IPS-20b (cell line): Measurements from ENCODE around the gene PALLD.

Experiments used
- H3K27ac ChIP-seq: one replicate; pipeline ENCODE4 v1.5.1; 2013; ENCODE audit warnings: low read length
- H3K27me3 ChIP-seq: 2 replicates; pipeline ENCODE4 v1.6.1; 2013; ENCODE audit warnings: mild to moderate bottlenecking, low read length, inconsistent platforms; ENCODE audit not compliant: insufficient read depth
- H3K36me3 ChIP-seq: 2 replicates; pipeline ENCODE4 v1.6.1; 2013; ENCODE audit warnings: low read depth, mild to moderate bottlenecking, inconsistent platforms, low read length, moderate library complexity; ENCODE audit not compliant: insufficient read depth
- H3K4me1 ChIP-seq: 2 replicates; pipeline ENCODE4 v1.6.1; 2013; ENCODE audit warnings: mild to moderate bottlenecking, control low read depth, inconsistent platforms, low read length, moderate library complexity; ENCODE audit not compliant: insufficient read depth
- H3K4me3 ChIP-seq: 2 replicates; pipeline ENCODE4 v1.5.1; 2013; ENCODE audit warnings: mild to moderate bottlenecking, low read length, inconsistent platforms
- H3K9ac ChIP-seq: 2 replicates; pipeline ENCODE4 v1.6.1; 2013; ENCODE audit warnings: low read depth, mild to moderate bottlenecking, inconsistent platforms, low read length, moderate library complexity
- H3K9me3 ChIP-seq: 2 replicates; pipeline ENCODE4 v1.6.1; 2013; ENCODE audit warnings: mild to moderate bottlenecking, low read depth, low read length, inconsistent platforms; ENCODE audit not compliant: insufficient read depth

The PALLD gene

DNA sequence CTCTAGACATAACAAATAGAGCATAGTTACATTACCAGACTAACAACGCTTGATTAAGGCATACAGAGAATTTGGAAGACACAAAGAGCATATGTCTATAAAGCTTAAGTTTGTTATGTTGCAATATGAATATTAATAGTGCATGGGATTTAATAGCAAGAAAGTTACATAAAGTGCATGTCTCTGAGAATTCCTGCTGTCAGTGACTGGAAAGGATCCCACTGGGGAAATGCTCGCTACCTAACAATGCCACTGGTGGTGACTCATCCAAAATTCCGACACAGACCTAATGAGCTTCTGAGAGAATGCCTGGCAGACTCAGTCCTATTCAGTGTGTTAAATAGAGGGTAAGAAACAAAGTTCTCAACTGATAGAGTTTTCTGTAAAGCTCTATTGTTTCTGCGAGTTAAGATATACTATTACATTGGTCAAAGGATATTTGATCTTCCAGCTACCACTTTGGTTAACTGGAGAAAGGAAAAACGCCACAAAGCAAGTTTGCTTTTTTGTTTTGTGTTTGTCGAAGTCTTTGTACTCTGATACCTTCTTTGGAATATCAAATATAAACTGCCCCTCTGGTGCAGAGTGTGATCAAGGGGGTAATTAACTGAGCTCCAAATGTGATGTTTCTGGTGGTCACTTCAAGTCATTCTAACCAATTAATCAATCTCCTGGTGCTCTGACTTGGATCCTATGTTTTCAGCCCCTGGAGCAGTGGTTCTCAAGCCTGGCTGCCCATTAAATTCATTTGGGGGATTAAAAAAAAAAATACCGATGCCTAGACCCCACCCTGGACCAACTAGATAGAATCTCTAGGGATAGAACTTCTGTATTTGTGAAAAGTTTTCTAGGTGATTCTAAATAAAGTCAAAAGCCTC is 107.9 kb downstream of the PALLD start:
- Histone ChIP-seq H3K27ac (no peak overlapping the region), H3K27me3 (no peaks in the 10 kb centered on the region)

DNA sequence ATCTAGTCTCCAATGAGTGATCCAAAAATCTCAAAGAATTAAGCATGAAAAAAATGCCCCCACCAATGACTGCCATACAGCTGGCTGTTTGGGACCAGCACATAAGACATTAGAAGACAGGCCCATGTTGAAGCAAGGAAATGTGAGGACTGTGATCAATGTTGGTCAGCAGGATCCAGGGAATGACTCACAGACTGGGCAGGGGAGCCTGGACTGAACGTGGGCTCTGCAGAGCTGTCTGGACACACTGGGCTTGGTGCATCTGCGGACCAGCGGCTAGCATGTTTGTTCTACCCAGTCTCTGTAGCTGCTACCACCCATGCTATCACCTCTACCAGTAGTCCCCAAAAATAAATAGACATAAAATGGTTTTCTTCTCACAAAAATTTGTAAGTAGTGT is 108.6 kb downstream of the PALLD start:
- Histone ChIP-seq H3K4me3 (no peak overlapping the region), H3K27me3 (no peaks in the 10 kb centered on the region), H3K27ac (no peak overlapping the region), H3K36me3 (no peaks in the 10 kb centered on the region), H3K4me1 (peaks cover 27% of the 10 kb centered on the region), H3K9ac (no peak overlapping the region), H3K9me3 (no peaks in the 10 kb centered on the region)

More for the DNA sequence above, 107.9 kb downstream of the PALLD start:
- Histone ChIP-seq H3K4me1 (peaks cover 27% of the 10 kb centered on the region), H3K4me3 (no peak overlapping the region), H3K9ac (no peak overlapping the region), H3K9me3 (no peaks in the 10 kb centered on the region), H3K36me3 (no peaks in the 10 kb centered on the region)

DNA sequence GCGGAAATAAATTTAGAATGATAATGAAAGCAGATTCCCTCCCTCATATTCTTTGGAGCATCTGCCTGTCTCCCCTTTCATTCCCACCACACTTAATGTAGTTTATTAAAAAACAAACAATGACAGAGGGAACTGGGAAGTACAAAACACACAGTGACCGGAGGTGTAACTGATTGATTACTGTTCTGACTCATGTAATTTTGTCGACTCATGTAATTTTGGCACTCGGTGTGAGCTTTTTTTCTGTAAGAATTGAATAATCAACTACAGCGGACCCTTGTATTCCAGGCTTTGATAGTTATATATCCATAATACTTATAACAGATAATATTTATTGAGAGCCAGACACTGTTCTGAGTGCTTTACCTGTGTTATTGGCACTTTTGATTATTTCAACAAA is 110.4 kb downstream of the PALLD start:
- H3K9ac ChIP-seq = no peak overlapping the region

DNA sequence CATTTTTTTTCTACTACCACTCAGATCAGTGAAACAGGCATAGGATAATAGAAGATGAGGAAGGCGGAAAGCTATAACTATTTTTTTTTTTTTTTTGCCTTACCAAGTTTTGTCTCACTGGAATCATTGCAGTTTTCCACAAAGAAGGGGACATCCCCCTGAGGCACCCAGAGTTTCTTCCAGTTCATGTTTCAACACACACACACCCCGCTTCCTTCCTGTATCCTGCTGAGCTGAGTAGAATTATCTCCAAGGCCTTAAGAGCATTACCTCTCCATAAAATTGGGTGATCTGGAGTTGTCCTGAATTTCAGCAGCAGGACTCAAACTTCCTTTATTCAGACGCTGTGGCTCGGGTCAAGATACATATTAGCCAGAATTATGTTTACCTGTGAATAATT is 111.9 kb downstream of the PALLD start:
- H3K36me3 ChIP-seq = no peaks in the 10 kb centered on the region
- H3K4me3 ChIP-seq = no peak overlapping the region
- H3K27ac ChIP-seq = no peak overlapping the region
- no peaks in the 10 kb centered on the region for H3K9me3 ChIP-seq
- peaks cover 27% of the 10 kb centered on the region for H3K4me1 ChIP-seq
- no peak overlapping the region for H3K9ac ChIP-seq
- H3K27me3 ChIP-seq = no peaks in the 10 kb centered on the region

More for the DNA sequence above, 110.4 kb downstream of the PALLD start:
- Histone ChIP-seq H3K9me3 (no peaks in the 10 kb centered on the region), H3K27ac (no peak overlapping the region), H3K27me3 (no peaks in the 10 kb centered on the region), H3K4me1 (peaks cover 27% of the 10 kb centered on the region), H3K4me3 (no peak overlapping the region), H3K36me3 (no peaks in the 10 kb centered on the region)

DNA sequence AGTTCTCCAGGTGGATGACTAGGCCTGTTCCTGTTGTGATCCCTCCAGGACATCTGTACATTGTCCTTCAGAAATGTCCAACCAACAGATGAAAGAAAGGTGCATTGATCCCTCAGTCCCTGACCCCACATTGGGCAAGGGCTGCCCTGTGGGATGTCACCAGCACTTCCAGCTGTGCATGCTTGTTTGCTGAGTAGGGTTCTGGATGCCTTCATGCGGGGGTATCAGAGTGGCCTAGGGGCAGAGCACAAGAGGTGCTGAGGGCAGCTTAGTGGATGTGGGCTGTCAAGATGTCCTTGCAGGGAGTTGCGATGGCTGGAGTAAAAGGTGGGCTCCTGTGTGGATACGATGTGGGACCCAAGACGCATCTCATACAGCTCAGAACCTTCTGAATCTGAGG is 112.5 kb downstream of the PALLD start:
- H3K9ac ChIP-seq = no peak overlapping the region
- no peaks in the 10 kb centered on the region for H3K27me3 ChIP-seq
- H3K36me3 ChIP-seq = no peaks in the 10 kb centered on the region
- no peak overlapping the region for H3K27ac ChIP-seq
- H3K9me3 ChIP-seq = no peaks in the 10 kb centered on the region
- peaks cover 27% of the 10 kb centered on the region for H3K4me1 ChIP-seq
- H3K4me3 ChIP-seq = no peak overlapping the region

DNA sequence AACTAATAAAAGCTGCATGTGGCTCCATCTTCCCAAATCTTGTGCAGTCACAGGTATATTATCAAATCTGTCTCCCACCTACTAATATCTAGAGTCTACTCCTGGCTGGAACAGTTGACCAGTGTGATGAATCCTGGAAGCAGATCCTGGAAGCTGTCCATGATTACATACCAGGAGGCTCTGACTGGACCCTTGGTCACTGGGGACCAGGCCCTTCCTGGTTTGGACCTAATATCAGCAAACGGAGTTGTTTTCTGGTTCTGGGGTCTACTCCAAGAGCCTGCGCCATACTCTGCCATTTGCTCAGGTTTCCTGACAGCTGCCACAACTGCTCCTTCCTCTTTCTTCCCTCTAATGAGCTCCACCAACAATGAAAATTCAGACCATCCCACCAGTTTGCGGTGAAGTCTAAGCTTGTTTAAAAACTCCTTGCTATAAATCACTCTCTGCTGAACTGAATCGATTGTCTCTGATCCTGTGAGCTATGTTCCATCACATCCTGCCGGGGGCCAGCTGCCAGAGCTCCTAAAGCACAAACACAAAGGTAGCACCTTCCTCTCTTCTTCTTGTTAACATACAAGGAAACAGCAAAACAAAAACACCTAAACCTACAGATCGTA is 114.2 kb downstream of the PALLD start:
- H3K27me3 ChIP-seq = no peaks in the 10 kb centered on the region
- no peak overlapping the region for H3K9ac ChIP-seq
- peaks cover 36% of the 10 kb centered on the region for H3K4me1 ChIP-seq
- no peak overlapping the region for H3K27ac ChIP-seq
- H3K36me3 ChIP-seq = no peaks in the 10 kb centered on the region
- H3K9me3 ChIP-seq = no peaks in the 10 kb centered on the region
- no peak overlapping the region for H3K4me3 ChIP-seq

DNA sequence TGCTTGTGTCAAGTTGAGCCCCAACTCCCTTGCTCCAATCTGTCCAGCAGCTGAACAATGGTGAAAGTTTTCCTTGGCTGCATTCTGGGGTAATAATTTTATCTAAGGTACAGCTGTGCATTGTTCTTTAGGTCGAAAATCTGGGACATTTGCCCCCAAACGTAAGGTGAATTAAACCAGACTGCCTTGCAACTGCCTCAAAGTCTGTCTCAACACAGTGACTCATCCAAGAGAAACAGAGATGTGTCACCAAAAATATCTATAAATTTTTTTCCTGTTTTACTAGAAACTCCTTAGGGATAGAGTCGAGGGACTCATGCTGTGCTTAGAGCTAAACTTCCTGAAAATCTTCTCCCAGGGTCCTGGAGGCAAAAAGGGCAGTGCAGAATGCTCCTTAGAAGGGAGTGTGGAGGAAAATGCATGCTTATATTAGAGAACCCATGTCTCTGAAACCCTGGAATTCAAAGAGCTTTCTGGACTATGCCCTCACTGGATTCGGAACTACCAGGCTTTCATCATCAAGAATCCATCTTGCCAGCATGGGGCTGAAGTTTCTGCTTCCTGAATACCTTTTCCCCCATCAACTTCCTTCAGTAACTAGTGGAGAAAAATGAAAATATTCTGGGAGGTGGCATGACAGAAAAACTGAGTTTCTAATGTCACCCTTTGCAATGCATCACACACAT is 115.7 kb downstream of the PALLD start:
- Histone ChIP-seq H3K4me1 (peaks cover 30% of the 10 kb centered on the region), H3K36me3 (no peaks in the 10 kb centered on the region), H3K4me3 (no peak overlapping the region), H3K9ac (no peak overlapping the region), H3K27me3 (no peaks in the 10 kb centered on the region), H3K9me3 (no peaks in the 10 kb centered on the region), H3K27ac (no peak overlapping the region)

DNA sequence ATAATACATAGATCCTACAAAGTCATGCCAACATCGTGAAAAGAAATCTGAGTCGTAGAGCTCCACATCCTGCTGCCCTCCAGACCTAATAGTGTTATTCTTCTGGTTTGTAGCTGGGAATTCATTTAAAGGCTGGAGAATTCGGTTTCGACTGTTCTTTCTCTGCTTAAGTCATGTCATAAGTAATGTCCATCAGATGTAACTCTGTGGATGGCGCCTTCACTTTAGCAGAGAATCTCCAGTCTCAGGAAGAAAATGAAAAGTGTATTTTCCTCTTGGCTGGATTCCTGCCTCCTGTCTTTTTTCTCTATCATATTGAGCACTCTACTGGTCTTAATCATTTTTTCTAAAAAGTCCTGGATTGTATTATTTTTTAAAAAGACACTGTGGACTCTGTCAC is 117.0 kb downstream of the PALLD start:
- Histone ChIP-seq H3K4me3 (no peak overlapping the region), H3K27ac (no peak overlapping the region), H3K9me3 (no peaks in the 10 kb centered on the region), H3K9ac (no peak overlapping the region), H3K36me3 (no peaks in the 10 kb centered on the region), H3K27me3 (no peaks in the 10 kb centered on the region), H3K4me1 (peaks cover 20% of the 10 kb centered on the region)

DNA sequence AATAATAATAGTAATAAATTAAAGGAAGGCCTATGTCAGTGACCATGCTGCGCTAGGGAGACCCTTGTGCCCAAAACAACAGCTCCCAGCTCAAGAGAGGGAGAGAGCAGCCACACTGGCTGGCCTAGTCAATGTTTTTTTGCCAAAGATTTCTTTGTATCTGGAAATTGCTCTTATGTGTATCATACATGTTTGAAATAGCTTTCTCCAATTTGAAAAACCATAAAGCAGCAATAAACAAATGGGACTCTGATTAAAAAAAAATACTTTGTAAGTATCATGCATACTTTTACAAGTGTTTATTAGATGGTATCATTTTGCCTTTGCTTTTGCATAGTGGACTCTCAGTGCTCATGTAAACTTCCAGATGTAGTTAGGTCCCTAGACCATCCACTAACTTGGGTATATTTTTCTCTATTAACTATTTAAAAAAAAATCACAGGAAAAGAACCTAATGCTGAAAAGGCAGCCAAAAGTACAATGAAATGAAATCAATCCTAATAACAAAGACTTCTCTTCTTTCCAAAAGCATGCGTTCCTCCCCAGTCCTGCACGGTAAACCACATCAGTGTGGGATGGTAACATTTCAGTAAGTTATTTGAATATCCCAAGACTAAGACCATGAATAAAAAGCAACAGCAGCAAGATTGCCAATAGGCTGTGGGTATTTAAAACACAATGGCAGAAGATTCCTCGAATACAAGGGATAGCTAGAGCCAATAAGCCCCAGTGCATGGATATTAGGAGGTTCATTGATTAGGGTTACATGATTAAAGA is 117.6 kb downstream of the PALLD start:
- Histone ChIP-seq H3K27ac (no peak overlapping the region), H3K4me1 (peaks cover 20% of the 10 kb centered on the region), H3K27me3 (no peaks in the 10 kb centered on the region), H3K9ac (no peak overlapping the region), H3K9me3 (no peaks in the 10 kb centered on the region), H3K36me3 (no peaks in the 10 kb centered on the region), H3K4me3 (no peak overlapping the region)

DNA sequence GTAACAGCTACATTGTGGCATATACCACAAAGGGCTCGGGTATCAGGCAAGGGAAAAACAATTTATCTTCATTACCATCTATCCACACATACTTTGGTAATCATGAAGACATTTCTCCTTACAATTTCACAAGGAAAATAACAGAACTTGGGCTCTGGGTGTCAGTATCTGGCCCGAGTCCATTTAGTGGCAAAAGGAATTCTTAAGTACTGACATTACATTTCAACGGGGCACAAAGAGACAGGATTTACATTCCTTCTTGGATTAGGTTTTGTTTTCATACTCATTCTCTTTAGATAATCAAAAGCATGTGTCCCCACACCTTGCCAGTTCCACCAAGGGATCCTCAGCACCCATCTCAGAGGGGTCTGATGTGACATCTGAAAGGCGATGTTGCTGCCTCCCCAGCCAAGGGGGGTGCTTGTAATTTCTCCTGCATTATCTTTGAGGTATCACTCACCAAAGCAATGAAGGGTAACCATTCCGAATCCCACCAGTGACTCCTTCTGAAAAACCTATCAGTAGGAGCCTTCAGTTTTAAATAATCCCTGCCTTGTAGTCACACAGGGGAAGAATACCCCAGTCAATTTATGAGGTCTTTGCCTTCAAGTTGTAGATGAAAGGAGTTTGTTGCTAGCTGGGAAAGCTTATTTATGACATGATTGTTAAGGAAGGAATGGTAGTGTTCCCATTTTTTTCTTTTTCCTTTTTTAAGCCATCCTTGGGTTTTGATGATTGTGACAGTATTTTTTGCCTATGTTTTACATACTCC is 118.6 kb downstream of the PALLD start:
- Histone ChIP-seq H3K27me3 (no peaks in the 10 kb centered on the region), H3K27ac (no peak overlapping the region), H3K4me3 (no peak overlapping the region), H3K36me3 (no peaks in the 10 kb centered on the region), H3K9me3 (no peaks in the 10 kb centered on the region), H3K4me1 (peaks cover 20% of the 10 kb centered on the region), H3K9ac (no peak overlapping the region)
